K562 (cell line): Measurements from ENCODE around the gene SBF1. TPM values are rescaled to one million over a fixed set of nuclear protein-coding genes. Genes with fewer than 3 reads are reported as not detected.
A peak's percentile ranks its signal among the peaks of the same experiment; 100 is the strongest.

Experiments used
- ARID3A ChIP-seq: IDR thresholded peaks from 2 replicates; pipeline ENCODE4 v1.6.1; 2012; ENCODE audit warnings: low read depth, low read length, improper control_type of control experiment, borderline replicate concordance
- CREB1 ChIP-seq, 2 experiments: sonication (generic) in 1 of 2; formaldehyde crosslinking in 1 of 2; IDR thresholded peaks; 2 replicates each; pipeline versions ENCODE4 v1.6.1 to v1.8.0; 2012 to 2022; ENCODE audit warnings: inconsistent platforms in 1 of 2, mild to moderate bottlenecking in 1 of 2, missing genetic modification reagents in 1 of 2, moderate library complexity in 1 of 2
- EP400 ChIP-seq: fragments of 450-650 bp; IDR thresholded peaks from 2 replicates; pipeline ENCODE4 v1.6.1; 2017; ENCODE audit warnings: antibody characterized with exemption, mild to moderate bottlenecking, moderate library complexity
- GABPA ChIP-seq: fragments of 200-800 bp; sonication (Bioruptor generic); conservative IDR thresholded peaks from 2 replicates; pipeline ENCODE4 v1.6.1; 2016; ENCODE audit warnings: low read depth, missing genetic modification characterization, missing compliant biosample characterization
- KLF16 ChIP-seq: IDR thresholded peaks from 2 replicates; pipeline ENCODE4 v1.6.1; 2016; ENCODE audit warnings: antibody characterized with exemption
- LEF1 ChIP-seq: fragments of 450-650 bp; IDR thresholded peaks from 2 replicates; pipeline ENCODE4 v1.6.1; 2016; ENCODE audit warnings: mild to moderate bottlenecking
- NFE2 ChIP-seq: IDR thresholded peaks from 2 replicates; pipeline ENCODE4 v1.6.1; 2014; ENCODE audit warnings: antibody characterized with exemption, low read depth
- PHF21A ChIP-seq: fragments of 450-650 bp; IDR thresholded peaks from 2 replicates; pipeline ENCODE4 v1.6.1; 2017; ENCODE audit warnings: low read depth, borderline replicate concordance
- SFPQ ChIP-seq: fragments of 200-400 bp; formaldehyde crosslinking; IDR thresholded peaks from 2 replicates; pipeline ENCODE4 v1.6.1; 2017; ENCODE audit warnings: mild to moderate bottlenecking, low read depth, low read length, moderate library complexity
- TARDBP ChIP-seq: fragments of 450-650 bp; IDR thresholded peaks from 2 replicates; pipeline ENCODE4 v1.6.1; 2016
- TBP ChIP-seq: optimal IDR thresholded peaks from 2 replicates; pipeline ENCODE3; 2011; ENCODE audit warnings: low read depth, low read length, improper control_type of control experiment
- THRA ChIP-seq: fragments of 450-650 bp; IDR thresholded peaks from 2 replicates; pipeline ENCODE4 v1.6.1; 2017; ENCODE audit warnings: mild to moderate bottlenecking, moderate library complexity
- TRIM24 ChIP-seq, 2 experiments: fragments of 450-650 bp; IDR thresholded peaks; 2 replicates each; pipeline ENCODE4 v1.6.1; 2016
- ZFP36 ChIP-seq: fragments of 150-350 bp; IDR thresholded peaks from 2 replicates; pipeline ENCODE4 v1.6.1; 2018; ENCODE audit warnings: low read length, low read depth; ENCODE audit not compliant: partially characterized antibody
- ZNF175 ChIP-seq: fragments of 200-800 bp; sonication (Bioruptor generic); IDR thresholded peaks from 2 replicates; pipeline ENCODE4 v1.6.1; 2016; ENCODE audit warnings: low read depth, mild to moderate bottlenecking, missing genetic modification characterization, missing compliant biosample characterization
- ZNF354B ChIP-seq: fragments of 250-450 bp; sonication (Bioruptor Pico); IDR thresholded peaks from 2 replicates; pipeline ENCODE4 v1.4.0; 2020
- ZNF408 ChIP-seq: fragments of 250-450 bp; sonication (Bioruptor Pico); IDR thresholded peaks from 2 replicates; pipeline ENCODE4 v1.4.0; 2020; ENCODE audit warnings: low read depth, mild to moderate bottlenecking, moderate library complexity
- ZNF584 ChIP-seq: fragments of 200-800 bp; sonication (Bioruptor generic); IDR thresholded peaks from 2 replicates; pipeline ENCODE4 v1.6.1; 2016; ENCODE audit warnings: low read depth, mild to moderate bottlenecking, missing genetic modification characterization, missing compliant biosample characterization
- polyA plus RNA-seq, 8 experiments: library from polyadenylated mRNA; depleted of rRNA in 4 of 8; stranded (reverse) in 5 of 8; unstranded in 3 of 8; fragments of >200 nt; fragmentation: Nextera tagmentation in 2 of 8; fragmentation: Illumina TruSeq in 1 of 8; extraction: Ambion mirVana in 2 of 8; extraction: Trizol in 1 of 8; gene quantifications; 2 replicates each; pipeline versions ENCODE4 v1.2.1 to v1.2.3, GENCODE V29; 2011 to 2014; ENCODE audit warnings: inconsistent platforms in 1 of 8, missing spikeins in 1 of 8
- total RNA-seq, 7 experiments: library from RNA; depleted of rRNA in 6 of 7; stranded (reverse); fragments of >200 nt in 6 of 7; fragmentation: Illumina TruSeq in 2 of 7; extraction: Trizol in 2 of 7; gene quantifications; 2 replicates each; pipeline versions ENCODE4 v1.2.1 to v1.2.3, GENCODE V29; 2011 to 2021; ENCODE audit warnings: low replicate concordance in 1 of 7
- TF ChIP-seq, protein P1 (sequence below): fragments of 450-650 bp; formaldehyde crosslinking; IDR thresholded peaks from 2 replicates; pipeline ENCODE4 v1.4.0; 2020; ENCODE audit warnings: mild to moderate bottlenecking, mixed read lengths
- TF ChIP-seq, protein P2 (sequence below): sonication (generic); formaldehyde crosslinking; IDR thresholded peaks from 2 replicates; pipeline ENCODE4 v1.5.0; 2020; ENCODE audit warnings: missing genetic modification reagents

SBF1 gene
- total and polyA plus RNA-seq, 9 of the 15 experiments (the other 6 are each of a cell fraction or from before 2014, with no cell fraction given) = 0.44 to 50.4 (median 11.4) TPM

GRCh38 chr22:50485221-50486131 is 10.6 kb upstream of the SBF1 start (continued):
- TF ChIP-seq ZNF408 (no peak), TBP (no peak), KLF16 (no peak), CREB1 (IDR thresholded peaks at IDR 0.05) (no peak), CREB1 (CRISPR knock-in tag; IDR thresholded peaks at IDR 0.05) (no peak), TARDBP (no peak), EP400 (peak; percentile 12; the same call in 1 of the 2 replicates), THRA (no peak), ZNF584 (CRISPR knock-in tag) (no peak), GABPA (tag) (no peak), NFE2 (peak; percentile 34; the same call in 1 of the 2 replicates), ZFP36 (no peak), SFPQ (no peak), ARID3A (no peak), ZNF175 (no peak), ZNF354B (no peak), PHF21A (no peak), TRIM24 (IDR thresholded peaks at IDR 0.05) (peak in 1 of 2 experiments; percentile 22; a peak in 2 of 4 replicates), LEF1 (peak; percentile 76)
- TF ChIP-seq, protein P1, sequence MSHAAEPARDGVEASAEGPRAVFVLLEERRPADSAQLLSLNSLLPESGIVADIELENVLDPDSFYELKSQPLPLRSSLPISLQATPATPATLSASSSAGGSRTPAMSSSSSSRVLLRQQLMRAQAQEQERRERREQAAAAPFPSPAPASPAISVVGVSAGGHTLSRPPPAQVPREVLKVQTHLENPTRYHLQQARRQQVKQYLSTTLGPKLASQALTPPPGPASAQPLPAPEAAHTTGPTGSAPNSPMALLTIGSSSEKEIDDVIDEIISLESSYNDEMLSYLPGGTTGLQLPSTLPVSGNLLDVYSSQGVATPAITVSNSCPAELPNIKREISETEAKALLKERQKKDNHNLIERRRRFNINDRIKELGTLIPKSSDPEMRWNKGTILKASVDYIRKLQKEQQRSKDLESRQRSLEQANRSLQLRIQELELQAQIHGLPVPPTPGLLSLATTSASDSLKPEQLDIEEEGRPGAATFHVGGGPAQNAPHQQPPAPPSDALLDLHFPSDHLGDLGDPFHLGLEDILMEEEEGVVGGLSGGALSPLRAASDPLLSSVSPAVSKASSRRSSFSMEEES (CRISPR knock-in tag) = peak; percentile 75
- TF ChIP-seq, protein P2, sequence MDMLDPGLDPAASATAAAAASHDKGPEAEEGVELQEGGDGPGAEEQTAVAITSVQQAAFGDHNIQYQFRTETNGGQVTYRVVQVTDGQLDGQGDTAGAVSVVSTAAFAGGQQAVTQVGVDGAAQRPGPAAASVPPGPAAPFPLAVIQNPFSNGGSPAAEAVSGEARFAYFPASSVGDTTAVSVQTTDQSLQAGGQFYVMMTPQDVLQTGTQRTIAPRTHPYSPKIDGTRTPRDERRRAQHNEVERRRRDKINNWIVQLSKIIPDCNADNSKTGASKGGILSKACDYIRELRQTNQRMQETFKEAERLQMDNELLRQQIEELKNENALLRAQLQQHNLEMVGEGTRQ = peak; percentile 86
